Body of pancreas (tissue), 4 donors: ENCODE measurements around the gene RNLS.

Source experiments
- POLR2A ChIP-seq, 3 donors: fragments of 450-650 bp; IDR thresholded peaks; one replicate each; pipeline ENCODE4 v1.6.1; 2016; ENCODE audit warnings: antibody characterized with exemption in 3 of 3, mild to moderate bottlenecking in 2 of 3
- TF ChIP-seq, protein P1 (sequence below), 7 experiments: fragments of 450-650 bp in 4 of 7; fragments of 200-600 bp in 3 of 7; sonication (generic) in 3 of 7; IDR thresholded peaks; one replicate each; pipeline ENCODE4 v1.5.1; 2016 to 2019; ENCODE audit warnings: antibody characterized with exemption in 7 of 7

DNA sequence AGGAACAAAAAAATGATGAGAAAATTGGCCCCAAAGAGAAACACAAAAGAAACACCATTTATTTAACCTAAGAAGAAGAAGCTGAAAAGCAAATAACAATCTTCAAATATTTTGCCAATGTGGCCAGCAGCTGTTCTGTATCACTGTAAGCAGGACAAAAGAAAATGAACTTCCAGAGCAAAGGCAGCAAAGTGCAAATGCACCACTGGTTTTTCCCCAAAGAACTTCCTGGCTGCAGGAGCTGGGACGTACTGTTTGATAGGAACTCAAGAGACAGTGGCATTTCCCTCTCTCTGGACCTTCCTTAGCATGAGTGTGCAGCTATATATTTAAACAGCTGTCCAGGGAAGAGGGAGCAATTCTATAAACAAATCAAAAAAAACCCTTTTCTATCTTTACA, 60.4 kb downstream of the RNLS start:
- TF ChIP-seq, protein P1, sequence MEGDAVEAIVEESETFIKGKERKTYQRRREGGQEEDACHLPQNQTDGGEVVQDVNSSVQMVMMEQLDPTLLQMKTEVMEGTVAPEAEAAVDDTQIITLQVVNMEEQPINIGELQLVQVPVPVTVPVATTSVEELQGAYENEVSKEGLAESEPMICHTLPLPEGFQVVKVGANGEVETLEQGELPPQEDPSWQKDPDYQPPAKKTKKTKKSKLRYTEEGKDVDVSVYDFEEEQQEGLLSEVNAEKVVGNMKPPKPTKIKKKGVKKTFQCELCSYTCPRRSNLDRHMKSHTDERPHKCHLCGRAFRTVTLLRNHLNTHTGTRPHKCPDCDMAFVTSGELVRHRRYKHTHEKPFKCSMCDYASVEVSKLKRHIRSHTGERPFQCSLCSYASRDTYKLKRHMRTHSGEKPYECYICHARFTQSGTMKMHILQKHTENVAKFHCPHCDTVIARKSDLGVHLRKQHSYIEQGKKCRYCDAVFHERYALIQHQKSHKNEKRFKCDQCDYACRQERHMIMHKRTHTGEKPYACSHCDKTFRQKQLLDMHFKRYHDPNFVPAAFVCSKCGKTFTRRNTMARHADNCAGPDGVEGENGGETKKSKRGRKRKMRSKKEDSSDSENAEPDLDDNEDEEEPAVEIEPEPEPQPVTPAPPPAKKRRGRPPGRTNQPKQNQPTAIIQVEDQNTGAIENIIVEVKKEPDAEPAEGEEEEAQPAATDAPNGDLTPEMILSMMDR (IDR thresholded peaks at IDR 0.05) = no peak
- TF ChIP-seq POLR2A (IDR thresholded peaks at IDR 0.05) = no peak
